Measurements from ENCODE around the gene RNF123. TPM values are rescaled to one million over a fixed set of nuclear protein-coding genes. Genes with fewer than 3 reads are reported as not detected.

The RNF123 gene
- total RNA-seq, 4 donors from 2014 or later: 34.6 to 99.5 (median 52.1) TPM

DNA sequence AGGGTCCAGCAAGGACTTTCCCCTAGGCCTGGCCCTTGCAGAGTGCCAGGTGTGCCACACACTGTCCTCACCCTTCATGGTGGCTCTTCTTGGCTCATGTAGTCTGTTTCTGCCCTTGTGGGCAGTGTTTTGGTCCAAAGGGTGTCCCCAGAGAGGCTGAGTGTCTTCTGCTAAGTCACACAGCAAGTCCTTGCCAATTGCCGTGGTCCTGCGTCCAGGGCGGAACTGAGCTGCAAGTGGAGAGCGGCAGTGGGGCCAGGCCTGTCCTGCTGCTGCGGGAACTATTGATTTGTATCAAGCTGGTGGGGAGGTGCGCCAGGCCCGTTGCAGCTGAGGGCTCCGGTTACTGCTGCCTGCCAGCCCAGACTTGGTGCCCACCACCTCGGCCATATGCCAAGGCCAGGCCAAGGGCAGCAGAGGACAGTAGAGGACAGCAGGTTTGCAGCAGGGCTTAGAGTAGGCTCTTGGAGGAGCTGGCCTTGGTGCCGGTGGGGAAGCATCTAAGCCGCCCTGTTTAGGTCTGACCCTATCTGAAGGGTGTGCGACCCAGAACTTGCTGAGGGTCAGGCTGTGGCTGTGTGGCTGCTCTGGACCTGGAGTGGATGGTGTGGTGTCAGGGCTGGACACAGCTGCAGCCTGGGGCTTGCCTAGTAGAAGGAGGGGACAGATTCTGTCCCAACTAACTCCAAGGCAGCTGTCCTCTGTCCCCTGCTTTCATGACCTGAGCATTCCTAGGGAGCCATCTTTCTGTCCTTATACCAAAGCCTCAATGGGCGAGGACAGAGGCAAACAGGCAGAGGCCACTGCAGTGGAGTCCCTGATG lies 25.6 kb downstream of the RNF123 start:
- Histone ChIP-seq H3K36me3 (no peaks in the 10 kb centered on the region), H3K27ac (no peak overlapping the region), H3K4me3 (no peak overlapping the region), H3K27me3 (no peaks in the 10 kb centered on the region), H3K9me3 (no peaks in the 10 kb centered on the region), H3K4me1 (peaks cover 7 to 15% (median 13%) of the 10 kb centered on the region in 4 donors)
- 91% methylated on average over 13 of the region's 13 CpGs; no CpG with 5 or more reads in 1 of the 2 donors for WGBS, 2 donors (ENCODE audit: low coverage in 1 of 2)
- intact Hi-C loops (cut with DNase I; ENCODE audit: low total_unique reads): no loop called here
- TF ChIP-seq, protein P1, sequence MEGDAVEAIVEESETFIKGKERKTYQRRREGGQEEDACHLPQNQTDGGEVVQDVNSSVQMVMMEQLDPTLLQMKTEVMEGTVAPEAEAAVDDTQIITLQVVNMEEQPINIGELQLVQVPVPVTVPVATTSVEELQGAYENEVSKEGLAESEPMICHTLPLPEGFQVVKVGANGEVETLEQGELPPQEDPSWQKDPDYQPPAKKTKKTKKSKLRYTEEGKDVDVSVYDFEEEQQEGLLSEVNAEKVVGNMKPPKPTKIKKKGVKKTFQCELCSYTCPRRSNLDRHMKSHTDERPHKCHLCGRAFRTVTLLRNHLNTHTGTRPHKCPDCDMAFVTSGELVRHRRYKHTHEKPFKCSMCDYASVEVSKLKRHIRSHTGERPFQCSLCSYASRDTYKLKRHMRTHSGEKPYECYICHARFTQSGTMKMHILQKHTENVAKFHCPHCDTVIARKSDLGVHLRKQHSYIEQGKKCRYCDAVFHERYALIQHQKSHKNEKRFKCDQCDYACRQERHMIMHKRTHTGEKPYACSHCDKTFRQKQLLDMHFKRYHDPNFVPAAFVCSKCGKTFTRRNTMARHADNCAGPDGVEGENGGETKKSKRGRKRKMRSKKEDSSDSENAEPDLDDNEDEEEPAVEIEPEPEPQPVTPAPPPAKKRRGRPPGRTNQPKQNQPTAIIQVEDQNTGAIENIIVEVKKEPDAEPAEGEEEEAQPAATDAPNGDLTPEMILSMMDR (IDR thresholded peaks at IDR 0.05): no peak
- TF ChIP-seq POLR2A (IDR thresholded peaks at IDR 0.05) (no peak), POLR2AphosphoS5 (IDR thresholded peaks at IDR 0.05) (no peak), EP300 (IDR thresholded peaks at IDR 0.05; ENCODE audit: low read depth) (no peak)
- no peak for DNase-seq
- in situ Hi-C loops (cut with MboI; ENCODE audit: low pct_ligation_motif_present in 1 of 4, low pct_unique_long_range_greater_than_20kb in 1 of 4, low sequenced_read_pairs in 3 of 4): no loop called here

DNA sequence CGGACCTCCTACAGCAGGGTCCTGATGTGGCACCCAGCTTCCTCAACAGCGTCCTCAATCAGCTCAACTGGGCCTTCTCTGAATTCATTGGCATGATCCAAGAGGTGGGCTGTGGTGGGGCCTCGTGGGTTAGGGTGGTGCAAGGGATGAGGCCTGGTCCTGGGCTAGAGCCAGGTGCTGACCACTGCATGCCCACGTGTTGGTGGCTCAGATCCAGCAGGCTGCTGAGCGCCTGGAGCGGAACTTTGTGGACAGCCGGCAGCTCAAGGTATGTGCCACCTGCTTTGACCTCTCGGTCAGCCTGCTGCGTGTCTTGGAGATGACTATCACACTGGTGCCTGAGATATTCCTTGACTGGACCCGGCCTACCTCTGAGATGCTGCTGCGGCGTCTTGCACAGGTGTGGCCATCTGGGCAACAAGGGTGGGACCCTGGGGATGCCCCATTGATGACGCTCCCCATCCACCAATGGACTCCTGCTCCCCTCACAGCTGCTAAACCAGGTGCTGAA lies 26.3 kb downstream of the RNF123 start:
- Histone ChIP-seq H3K27ac (no peak overlapping the region), H3K27me3 (no peaks in the 10 kb centered on the region), H3K36me3 (no peaks in the 10 kb centered on the region), H3K9me3 (no peaks in the 10 kb centered on the region), H3K4me3 (no peak overlapping the region), H3K4me1 (peaks cover 7 to 17% (median 14%) of the 10 kb centered on the region in 4 donors)
- WGBS, 2 donors (ENCODE audit: low coverage in 1 of 2): 92 to 93% methylated on average over 2 to 13 of the region's 13 CpGs
- in situ Hi-C loops (cut with MboI; ENCODE audit: low pct_ligation_motif_present in 1 of 4, low pct_unique_long_range_greater_than_20kb in 1 of 4, low sequenced_read_pairs in 3 of 4): no loop called here
- DNase-seq: no peak
- intact Hi-C loops (cut with DNase I; ENCODE audit: low total_unique reads): no loop called here
- TF ChIP-seq, protein P1 (IDR thresholded peaks at IDR 0.05): no peak
- TF ChIP-seq POLR2A (IDR thresholded peaks at IDR 0.05) (no peak), POLR2AphosphoS5 (IDR thresholded peaks at IDR 0.05) (no peak), EP300 (IDR thresholded peaks at IDR 0.05; ENCODE audit: low read depth) (no peak)

DNA sequence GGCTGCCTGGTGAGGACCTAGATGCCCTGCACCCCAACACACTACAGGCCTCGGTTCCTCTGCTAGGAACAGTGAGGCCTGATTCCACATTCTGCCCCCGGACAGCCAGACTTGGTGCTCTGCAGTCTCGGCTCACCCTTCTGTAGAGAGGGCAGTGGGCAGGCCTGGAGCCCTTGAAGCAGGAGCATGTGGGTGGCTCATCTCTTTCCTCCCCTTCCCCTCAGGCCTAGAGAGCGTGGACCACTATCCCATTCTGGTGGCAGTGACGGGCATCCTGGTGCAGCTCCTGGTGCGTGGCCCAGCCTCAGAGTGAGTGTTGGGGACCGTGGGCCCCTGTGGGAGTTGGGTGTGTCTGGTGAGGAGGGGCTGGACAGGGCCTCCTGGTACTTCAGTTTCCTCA lies 26.8 kb downstream of the RNF123 start:
- 91% methylated on average over 7 of the region's 7 CpGs; no CpG with 5 or more reads in 1 of the 2 donors for WGBS, 2 donors (ENCODE audit: low coverage in 1 of 2)
- Histone ChIP-seq H3K27ac (no peak overlapping the region), H3K4me3 (no peak overlapping the region), H3K36me3 (no peaks in the 10 kb centered on the region), H3K9me3 (no peaks in the 10 kb centered on the region), H3K27me3 (no peaks in the 10 kb centered on the region), H3K4me1 (peaks cover 7 to 17% (median 14%) of the 10 kb centered on the region in 4 donors)
- TF ChIP-seq, protein P1 (IDR thresholded peaks at IDR 0.05): no peak
- TF ChIP-seq POLR2AphosphoS5 (IDR thresholded peaks at IDR 0.05) (no peak), POLR2A (IDR thresholded peaks at IDR 0.05) (no peak), EP300 (IDR thresholded peaks at IDR 0.05; ENCODE audit: low read depth) (no peak)
- DNase-seq: no peak
- in situ Hi-C loops (cut with MboI; ENCODE audit: low pct_ligation_motif_present in 1 of 4, low pct_unique_long_range_greater_than_20kb in 1 of 4, low sequenced_read_pairs in 3 of 4) (no loop called here), intact Hi-C loops (cut with DNase I; ENCODE audit: low total_unique reads) (no loop called here)

DNA sequence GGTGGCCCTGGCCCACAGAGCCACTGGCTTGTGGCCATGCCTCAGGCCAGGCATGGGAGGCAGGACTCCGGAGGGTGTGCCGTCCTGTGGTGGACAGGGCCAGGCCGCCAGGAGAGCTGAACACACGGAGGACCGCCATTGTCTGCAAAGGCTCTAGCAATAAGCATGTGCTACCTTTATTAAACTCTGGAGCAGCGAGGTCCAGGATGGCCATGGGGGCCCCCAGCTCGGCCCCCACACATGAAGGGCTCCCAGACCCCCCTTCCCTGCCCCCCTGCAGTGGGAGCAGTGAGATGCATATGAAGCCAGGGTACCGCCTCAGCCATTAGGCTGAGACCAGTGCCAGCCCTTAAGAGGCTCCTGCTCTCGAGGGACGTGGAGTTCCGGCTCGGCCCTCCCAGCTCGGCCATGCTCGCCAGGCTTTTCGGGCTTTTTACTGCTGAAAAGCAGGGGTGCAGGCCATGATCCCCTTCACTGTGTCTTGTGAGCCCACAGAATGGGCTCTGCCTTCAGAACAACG lies 27.4 kb downstream of the RNF123 start:
- WGBS, 2 donors (ENCODE audit: low coverage in 1 of 2): 93% methylated on average over 16 of the region's 16 CpGs; no CpG with 5 or more reads in 1 of the 2 donors
- intact Hi-C loops (cut with DNase I; ENCODE audit: low total_unique reads): no loop called here
- in situ Hi-C loops (cut with MboI; ENCODE audit: low pct_ligation_motif_present in 1 of 4, low pct_unique_long_range_greater_than_20kb in 1 of 4, low sequenced_read_pairs in 3 of 4): no loop called here
- Histone ChIP-seq H3K4me3 (no peak overlapping the region), H3K9me3 (no peaks in the 10 kb centered on the region), H3K27me3 (no peaks in the 10 kb centered on the region), H3K27ac (no peak overlapping the region), H3K4me1 (peaks cover 7 to 17% (median 14%) of the 10 kb centered on the region in 4 donors), H3K36me3 (no peaks in the 10 kb centered on the region)
- no peak for TF ChIP-seq POLR2A (IDR thresholded peaks at IDR 0.05)
- TF ChIP-seq, protein P1 (IDR thresholded peaks at IDR 0.05): no peak
- no peak for TF ChIP-seq EP300 (IDR thresholded peaks at IDR 0.05; ENCODE audit: low read depth)
- no peak for TF ChIP-seq POLR2AphosphoS5 (IDR thresholded peaks at IDR 0.05)
- DNase-seq: no peak

Measured in transverse colon (tissue), 4 donors.